Stimulated activated naive CD8-positive, alpha-beta T cell treated with anti-CD3 and anti-CD28 coated beads, Interleukin-15, Interleukin-2, amounts not matched to agents 100 ng/mL and 50 ng/mL, for 24 hours (primary cell): Measurements from ENCODE around the gene NPHP4.

Experiments used
- H3K27ac Mint-ChIP-seq: one replicate; pipeline ENCODE4 v1.8.0; 2021; ENCODE audit warnings: mild to moderate bottlenecking, mixed read lengths
- H3K27me3 Mint-ChIP-seq: one replicate; pipeline ENCODE4 v1.8.0; 2021; ENCODE audit warnings: mixed read lengths
- H3K36me3 Mint-ChIP-seq: one replicate; pipeline ENCODE4 v1.8.0; 2021; ENCODE audit warnings: low read depth, mixed read lengths
- H3K4me1 Mint-ChIP-seq: one replicate; pipeline ENCODE4 v1.8.0; 2021; ENCODE audit warnings: low read depth, mixed read lengths
- H3K4me3 Mint-ChIP-seq: one replicate; pipeline ENCODE4 v1.8.0; 2021; ENCODE audit warnings: mild to moderate bottlenecking, mixed read lengths
- H3K9me3 Mint-ChIP-seq: one replicate; pipeline ENCODE4 v1.8.0; 2021; ENCODE audit warnings: mixed read lengths

Gene NPHP4

DNA sequence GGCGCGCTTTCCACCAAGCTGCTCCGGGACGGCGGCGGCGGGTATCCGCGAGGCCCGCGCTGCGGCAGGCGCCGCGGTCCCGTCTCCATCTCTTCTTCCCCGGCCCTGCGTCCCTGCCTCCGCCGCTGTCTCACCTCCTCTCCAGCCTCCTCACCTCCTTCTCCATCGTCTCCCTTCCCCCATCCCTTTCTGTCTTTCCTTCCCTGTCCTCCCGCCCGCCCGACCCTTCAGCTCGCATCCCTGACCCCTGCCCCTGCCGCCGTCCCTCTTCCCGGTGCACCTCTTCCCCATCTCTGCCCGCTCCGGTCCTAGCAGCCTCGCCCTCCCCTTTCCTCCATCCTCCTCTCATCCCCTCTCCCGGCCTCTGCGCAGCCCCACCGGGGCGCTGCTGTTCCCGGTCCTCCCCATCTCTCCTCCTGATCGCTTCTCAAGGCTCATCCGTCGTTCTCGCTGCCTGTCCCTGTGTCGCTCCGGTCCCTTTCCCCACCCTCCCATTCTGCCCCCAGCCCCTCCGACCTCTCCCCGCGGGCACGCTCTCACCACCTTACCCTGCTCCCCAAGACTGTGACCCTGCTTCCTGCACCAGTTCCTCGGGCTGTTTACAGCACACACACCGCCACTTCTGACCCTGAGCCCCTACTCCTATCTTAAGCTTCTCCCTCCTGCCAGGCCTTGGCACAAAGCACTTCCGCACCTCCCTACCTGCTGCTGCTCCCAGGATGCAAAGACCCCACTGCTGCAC, 760 bp upstream of the NPHP4 start:
- Mint-ChIP-seq H3K9me3 (no peaks in the 10 kb centered on the region), H3K27me3 (no peaks in the 10 kb centered on the region), H3K4me1 (peaks cover 21% of the 10 kb centered on the region), H3K27ac (peak overlapping the region; percentile 91), H3K4me3 (peak overlapping the region; percentile 95), H3K36me3 (no peaks in the 10 kb centered on the region)

GRCh38 chr1:5991381-5992025, 722 bp downstream of the NPHP4 start:
- peaks cover 21% of the 10 kb centered on the region for H3K4me1 Mint-ChIP-seq
- H3K27me3 Mint-ChIP-seq = no peaks in the 10 kb centered on the region
- H3K9me3 Mint-ChIP-seq = no peaks in the 10 kb centered on the region
- peak overlapping the region; percentile 50 for H3K27ac Mint-ChIP-seq
- peak overlapping the region; percentile 95 for H3K4me3 Mint-ChIP-seq
- no peaks in the 10 kb centered on the region for H3K36me3 Mint-ChIP-seq

- Mint-ChIP-seq H3K4me3 (peak overlapping the region; percentile 95), H3K36me3 (peaks cover 1% of the 10 kb centered on the region), H3K9me3 (no peaks in the 10 kb centered on the region), H3K27ac (peak overlapping the region; percentile 50), H3K4me1 (peaks cover 21% of the 10 kb centered on the region), H3K27me3 (no peaks in the 10 kb centered on the region)
These were observed 1.3 kb downstream of the NPHP4 start for GRCh38 chr1:5990913-5991312.

- peaks cover 19% of the 10 kb centered on the region for H3K4me1 Mint-ChIP-seq
- no peaks in the 10 kb centered on the region for H3K27me3 Mint-ChIP-seq
- H3K9me3 Mint-ChIP-seq = no peaks in the 10 kb centered on the region
- no peak overlapping the region for H3K27ac Mint-ChIP-seq
- H3K36me3 Mint-ChIP-seq = peaks cover 9% of the 10 kb centered on the region
- no peak overlapping the region for H3K4me3 Mint-ChIP-seq
These were observed 2.4 kb downstream of the NPHP4 start for GRCh38 chr1:5989731-5990271.

- peaks cover 14% of the 10 kb centered on the region for H3K4me1 Mint-ChIP-seq
- H3K27me3 Mint-ChIP-seq = no peaks in the 10 kb centered on the region
- peaks cover 9% of the 10 kb centered on the region for H3K36me3 Mint-ChIP-seq
- no peaks in the 10 kb centered on the region for H3K9me3 Mint-ChIP-seq
- no peak overlapping the region for H3K4me3 Mint-ChIP-seq
- no peak overlapping the region for H3K27ac Mint-ChIP-seq
These were observed 3.0 kb downstream of the NPHP4 start for GRCh38 chr1:5989286-5989605.

DNA sequence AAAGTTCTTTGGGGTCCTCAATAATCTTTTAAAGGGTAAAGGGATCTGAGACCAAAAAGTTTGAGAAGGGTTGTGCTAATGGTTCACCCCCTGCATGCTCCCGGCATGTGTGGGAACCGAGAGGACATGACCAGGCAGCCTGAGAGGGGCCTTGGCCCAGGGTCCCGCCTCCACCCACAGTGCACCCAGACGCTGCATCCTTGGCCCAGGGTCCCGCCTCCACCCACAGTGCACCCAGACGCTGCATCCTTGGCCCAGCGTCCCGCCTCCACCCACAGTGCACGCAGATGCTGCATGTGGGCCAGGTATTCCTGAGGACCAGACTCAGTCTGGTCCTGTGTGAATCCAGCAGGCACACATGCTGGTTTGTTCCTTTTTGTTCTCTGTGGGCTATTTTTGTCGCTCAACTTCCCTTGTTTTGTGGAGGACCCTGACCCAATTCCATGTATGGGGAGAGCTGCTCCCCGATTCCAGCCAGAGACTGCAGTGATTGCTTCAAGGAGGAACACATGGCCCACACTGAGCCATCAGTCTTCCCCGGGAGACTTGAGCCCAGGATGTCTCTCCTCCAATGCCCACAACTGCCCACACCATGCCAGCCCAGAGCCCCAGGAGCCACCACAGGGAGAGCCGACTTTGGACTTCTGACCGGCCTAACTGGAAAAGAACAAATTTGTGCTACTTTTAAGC, 3.5 kb downstream of the NPHP4 start:
- H3K9me3 Mint-ChIP-seq = no peaks in the 10 kb centered on the region
- peaks cover 8% of the 10 kb centered on the region for H3K4me1 Mint-ChIP-seq
- H3K27ac Mint-ChIP-seq = no peak overlapping the region
- no peak overlapping the region for H3K4me3 Mint-ChIP-seq
- peaks cover 9% of the 10 kb centered on the region for H3K36me3 Mint-ChIP-seq
- H3K27me3 Mint-ChIP-seq = no peaks in the 10 kb centered on the region

DNA sequence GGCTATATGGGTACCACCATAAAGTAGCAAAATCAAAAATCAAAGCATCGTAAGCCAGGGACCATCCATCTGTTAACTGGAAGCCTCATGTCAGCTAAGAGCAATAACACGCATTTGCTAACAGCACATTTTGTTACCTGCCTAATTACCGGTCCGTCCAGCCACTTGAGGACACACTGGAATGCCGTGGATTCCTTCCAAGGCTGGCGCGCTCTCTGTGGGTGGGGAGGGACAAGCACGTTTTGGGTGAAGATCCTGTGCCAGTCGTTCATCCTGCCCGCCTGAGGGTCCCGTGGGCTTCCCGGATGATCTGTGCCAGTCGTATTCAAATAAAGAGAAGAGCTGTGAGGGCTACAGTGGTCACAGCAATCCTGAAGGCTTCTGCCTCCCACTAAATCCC, 6.2 kb downstream of the NPHP4 start:
- Mint-ChIP-seq H3K36me3 (peaks cover 9% of the 10 kb centered on the region), H3K9me3 (no peaks in the 10 kb centered on the region), H3K27me3 (no peaks in the 10 kb centered on the region), H3K27ac (no peak overlapping the region), H3K4me3 (no peak overlapping the region), H3K4me1 (peaks cover 4% of the 10 kb centered on the region)

- peaks cover 9% of the 10 kb centered on the region for H3K36me3 Mint-ChIP-seq
- H3K27ac Mint-ChIP-seq = no peak overlapping the region
- no peaks in the 10 kb centered on the region for H3K4me1 Mint-ChIP-seq
- H3K27me3 Mint-ChIP-seq = no peaks in the 10 kb centered on the region
- no peak overlapping the region for H3K4me3 Mint-ChIP-seq
- H3K9me3 Mint-ChIP-seq = no peaks in the 10 kb centered on the region
These were observed 7.0 kb downstream of the NPHP4 start for GRCh38 chr1:5985250-5985649.

DNA sequence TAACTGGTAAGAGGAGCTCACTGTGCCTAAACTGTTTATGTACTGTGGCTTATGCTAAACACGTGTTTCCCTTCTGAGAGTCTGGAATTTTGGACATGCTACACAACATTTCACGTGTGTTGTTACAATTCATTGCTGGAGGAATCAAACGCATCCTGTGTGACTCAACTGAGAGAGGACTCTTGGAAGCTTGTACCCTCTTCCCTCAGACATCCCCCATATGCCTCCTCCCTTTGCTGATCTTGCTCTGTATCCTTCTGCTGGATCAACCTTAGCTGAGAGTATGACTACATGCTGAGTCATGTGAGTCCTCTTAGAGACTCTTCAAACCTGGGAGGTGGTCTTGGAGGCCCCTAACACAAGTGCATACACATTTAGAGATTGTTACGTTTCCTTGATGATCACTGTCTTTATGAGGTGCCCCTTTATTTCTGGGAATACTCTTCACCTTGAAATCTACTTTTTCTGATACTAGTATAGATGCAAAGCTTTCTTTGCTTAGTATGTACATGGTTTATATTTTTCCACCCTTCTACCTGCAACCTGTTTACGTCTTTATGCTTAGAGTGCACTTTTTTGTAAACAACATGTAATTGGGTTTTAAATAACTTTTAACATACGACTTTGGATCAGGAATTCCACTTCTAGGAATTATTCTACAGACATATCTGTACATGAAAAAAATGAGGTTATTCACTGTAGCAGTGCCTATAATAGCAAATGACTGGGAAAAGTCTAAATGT, 8.7 kb downstream of the NPHP4 start:
- no peaks in the 10 kb centered on the region for H3K4me1 Mint-ChIP-seq
- peaks cover 9% of the 10 kb centered on the region for H3K36me3 Mint-ChIP-seq

GRCh38 chr1:5982868-5983267, 9.4 kb downstream of the NPHP4 start:
- Mint-ChIP-seq H3K4me3 (no peak overlapping the region), H3K27ac (no peak overlapping the region), H3K4me1 (no peaks in the 10 kb centered on the region), H3K9me3 (no peaks in the 10 kb centered on the region), H3K36me3 (peaks cover 9% of the 10 kb centered on the region), H3K27me3 (no peaks in the 10 kb centered on the region)

More for the DNA sequence above, 8.7 kb downstream of the NPHP4 start:
- H3K9me3 Mint-ChIP-seq = no peaks in the 10 kb centered on the region
- no peak overlapping the region for H3K4me3 Mint-ChIP-seq
- H3K27me3 Mint-ChIP-seq = no peaks in the 10 kb centered on the region
- H3K27ac Mint-ChIP-seq = no peak overlapping the region

DNA sequence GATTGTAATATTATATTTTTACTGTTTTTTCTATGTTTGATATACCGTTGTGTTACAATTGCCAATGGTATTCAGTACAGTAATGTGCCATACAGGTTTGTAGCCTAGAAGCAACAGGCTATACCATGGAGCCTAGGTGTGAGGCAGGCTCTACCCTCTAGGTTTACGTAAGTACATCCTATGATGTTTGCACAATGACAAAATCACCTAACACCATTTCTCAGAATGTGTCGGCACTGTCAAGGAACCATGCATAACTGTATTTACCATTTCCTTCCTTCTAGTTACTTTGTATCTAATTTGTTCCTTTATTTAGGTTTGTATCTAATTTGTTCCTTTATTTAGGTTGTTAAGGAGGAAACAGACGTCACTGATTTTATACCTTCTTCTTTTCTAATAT, 9.9 kb downstream of the NPHP4 start:
- H3K4me1 Mint-ChIP-seq = no peaks in the 10 kb centered on the region
- peaks cover 12% of the 10 kb centered on the region for H3K36me3 Mint-ChIP-seq
- no peak overlapping the region for H3K4me3 Mint-ChIP-seq
- no peaks in the 10 kb centered on the region for H3K9me3 Mint-ChIP-seq
- no peaks in the 10 kb centered on the region for H3K27me3 Mint-ChIP-seq
- no peak overlapping the region for H3K27ac Mint-ChIP-seq

- Mint-ChIP-seq H3K9me3 (no peaks in the 10 kb centered on the region), H3K36me3 (peaks cover 18% of the 10 kb centered on the region), H3K27ac (no peak overlapping the region), H3K4me3 (no peak overlapping the region), H3K27me3 (no peaks in the 10 kb centered on the region), H3K4me1 (no peaks in the 10 kb centered on the region)
These were observed 11.2 kb downstream of the NPHP4 start for GRCh38 chr1:5981009-5981380.

- Mint-ChIP-seq H3K4me1 (peaks cover 3% of the 10 kb centered on the region), H3K4me3 (no peak overlapping the region), H3K9me3 (no peaks in the 10 kb centered on the region), H3K27me3 (no peaks in the 10 kb centered on the region), H3K27ac (no peak overlapping the region), H3K36me3 (peaks cover 12% of the 10 kb centered on the region)
These were observed 11.8 kb downstream of the NPHP4 start for GRCh38 chr1:5980314-5981008.

DNA sequence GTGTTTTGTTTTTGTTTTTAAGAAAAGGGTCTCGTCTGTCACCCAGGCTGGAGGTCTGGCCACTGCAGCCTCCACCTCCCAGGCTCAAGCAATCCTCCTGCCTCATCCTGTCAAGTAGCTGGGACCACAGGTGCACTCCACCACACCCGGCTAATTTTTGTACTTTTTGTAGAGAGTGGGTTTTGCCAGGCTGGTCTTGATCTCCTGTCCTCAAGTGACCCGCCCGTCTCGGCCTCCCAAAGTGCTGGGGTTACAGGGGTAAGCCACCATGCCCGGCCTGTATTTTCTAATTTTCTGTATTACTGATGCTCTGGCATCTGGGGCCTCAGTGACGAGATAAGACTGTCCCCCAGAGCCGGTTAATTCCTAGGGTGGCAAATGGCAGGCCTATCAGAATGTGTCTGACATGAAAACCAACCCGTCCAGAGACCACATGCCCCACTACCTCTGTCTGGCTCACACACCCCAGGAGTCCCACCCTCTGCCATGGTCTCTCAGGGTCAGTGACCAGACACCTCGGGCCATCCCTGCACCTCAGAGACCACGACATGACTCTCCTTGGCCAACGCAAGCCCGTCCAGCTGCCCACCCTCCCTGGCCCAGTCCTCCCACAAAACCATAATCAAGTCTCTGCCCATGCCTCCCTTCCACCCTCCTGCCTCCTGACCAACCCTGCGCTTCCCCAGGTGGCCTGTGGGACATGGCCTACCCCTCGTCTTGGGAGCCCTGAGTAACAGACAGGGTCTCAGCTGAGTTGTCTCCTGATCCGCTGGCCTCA, 12.5 kb downstream of the NPHP4 start:
- Mint-ChIP-seq H3K27ac (no peak overlapping the region), H3K4me3 (no peak overlapping the region), H3K4me1 (peaks cover 4% of the 10 kb centered on the region), H3K27me3 (no peaks in the 10 kb centered on the region), H3K36me3 (peaks cover 12% of the 10 kb centered on the region), H3K9me3 (no peaks in the 10 kb centered on the region)
